HepG2 (cell line): ENCODE data around the gene UBTD2. TPM values are rescaled to one million over a fixed set of nuclear protein-coding genes. Genes with fewer than 3 reads are reported as not detected.

Experiments
- ATAC-seq: fragments of 200-7000 bp; cut with Tn5 transposase; 3 replicates; pipeline ENCODE4 v1.9.1; 2020; ENCODE audit warnings: mild to moderate bottlenecking, moderate library complexity
- BruUV-seq: library from RNA; stranded (reverse); fragments of 400-500 nt; replicated peaks from 2 replicates; lab custom pipeline; 2021; lab: Mats Ljungman, UMichigan
- CTCF ChIA-PET: fragments of 300-600 bp; formaldehyde crosslinking; extraction: SDS; loops from one replicate; lab custom pipeline; 2021; ENCODE audit warnings: low total read pairs, inconsistent platforms, low intra/inter-chr PET ratio; lab: Yijun Ruan, JAX
- POLR2A ChIA-PET: fragments of 350-600 bp; sonication (Branson Sonifier 250); formaldehyde crosslinking; loops from one replicate; lab custom pipeline; 2020; ENCODE audit warnings: antibody characterized with exemption, inconsistent platforms; lab: Yijun Ruan, JAX
- DNase-seq: peaks from one replicate; pipeline ENCODE4 v3.0.0-alpha.2; 2015; ENCODE audit warnings: low spot score
- FAIRE-seq: peaks from 3 replicates; lab custom pipeline; 2011; peaks lifted over from hg19 to GRCh38; lab: Jason Lieb, UNC
- H2AFZ ChIP-seq: one replicate; pipeline ENCODE4 v1.6.1; 2011; ENCODE audit warnings: low read length, inconsistent platforms
- H3K27ac ChIP-seq: fragments of 300-600 bp; 3 replicates; pipeline ENCODE4 v1.8.0; 2011; ENCODE audit warnings: mixed run types, mild to moderate bottlenecking, mixed read lengths, low read length, inconsistent platforms; ENCODE audit not compliant: insufficient read depth; ENCODE audit errors: extremely low read length
- H3K27me3 ChIP-seq, 2 experiments: fragments of 200-600 bp in 1 of 2; 2 replicates in 1 of 2; 3 replicates in 1 of 2; pipeline versions ENCODE4 v1.6.0 to v1.8.0; 2011; ENCODE audit warnings: low read length in 2 of 2, mild to moderate bottlenecking in 2 of 2, moderate library complexity in 2 of 2, inconsistent platforms in 1 of 2; ENCODE audit not compliant: insufficient read depth in 2 of 2, control insufficient read depth in 1 of 2
- H3K36me3 ChIP-seq, 2 experiments: fragments of 200-600 bp in 1 of 2; replicated peaks in 1 of 2; 2 replicates in 1 of 2; 3 replicates in 1 of 2; pipeline versions ENCODE4 v1.5.1 to v1.8.0; 2011; ENCODE audit warnings: low read length in 2 of 2, inconsistent platforms in 1 of 2; ENCODE audit not compliant: insufficient read depth in 2 of 2, control insufficient read depth in 1 of 2
- H3K4me1 ChIP-seq: 2 replicates; pipeline ENCODE4 v1.5.1; 2012; ENCODE audit warnings: low read length, inconsistent platforms; ENCODE audit not compliant: insufficient read depth
- H3K4me2 ChIP-seq: 2 replicates; pipeline ENCODE4 v1.6.0; 2011; ENCODE audit warnings: low read depth, low read length, inconsistent platforms
- H3K4me3 ChIP-seq, 3 experiments: fragments of 200-600 bp in 1 of 3; sonication (generic), shearing (Covaris generic) in 1 of 3; replicated peaks in 1 of 3; 2 replicates each; pipeline ENCODE4 v1.5.1; 2011 to 2016; ENCODE audit warnings: low read length in 3 of 3, inconsistent platforms in 2 of 3, low read depth in 2 of 3, mild to moderate bottlenecking in 2 of 3, control low read depth in 1 of 3, mixed read lengths in 1 of 3; ENCODE audit not compliant: insufficient read depth in 1 of 3
- H3K79me2 ChIP-seq: one replicate; pipeline ENCODE4 v1.6.1; 2011; ENCODE audit warnings: low read length, inconsistent platforms; ENCODE audit not compliant: insufficient read depth
- H3K9ac ChIP-seq: 2 replicates; pipeline ENCODE4 v1.6.0; 2011; ENCODE audit warnings: mild to moderate bottlenecking, low read depth, low read length, inconsistent platforms; ENCODE audit not compliant: insufficient read depth
- H3K9me3 ChIP-seq: 2 replicates; pipeline ENCODE4 v1.5.1; 2012; ENCODE audit warnings: mild to moderate bottlenecking, low read length
- H4K20me1 ChIP-seq: 2 replicates; pipeline ENCODE4 v1.6.0; 2011; ENCODE audit warnings: inconsistent platforms, mild to moderate bottlenecking, low read length, moderate library complexity; ENCODE audit not compliant: insufficient read depth
- AHDC1 ChIP-seq: sonication (generic); formaldehyde crosslinking; IDR thresholded peaks from 2 replicates; pipeline ENCODE4 v1.5.1; 2020; ENCODE audit warnings: mild to moderate bottlenecking, missing genetic modification reagents, borderline replicate concordance
- CBX1 ChIP-seq: IDR thresholded peaks from one replicate; pipeline ENCODE4 v1.6.1; 2016; ENCODE audit warnings: antibody characterized with exemption, low read depth
- HHEX ChIP-seq: IDR thresholded peaks from 2 replicates; pipeline ENCODE4 v1.6.1; 2016; ENCODE audit warnings: control low read depth
- NFATC3 ChIP-seq: sonication (generic); formaldehyde crosslinking; IDR thresholded peaks from 2 replicates; pipeline ENCODE4 v1.5.1; 2020; ENCODE audit warnings: mild to moderate bottlenecking, missing genetic modification reagents
- PAXIP1 ChIP-seq: sonication (generic); formaldehyde crosslinking; conservative IDR thresholded peaks from 2 replicates; pipeline ENCODE4 v1.4.0; 2020; ENCODE audit warnings: mild to moderate bottlenecking, missing genetic modification reagents, moderate library complexity
- SRSF9 ChIP-seq: fragments of 200-400 bp; formaldehyde crosslinking; IDR thresholded peaks from 2 replicates; pipeline ENCODE4 v1.6.1; 2018; ENCODE audit warnings: borderline replicate concordance, mild to moderate bottlenecking, low read depth, low read length; ENCODE audit not compliant: insufficient read depth, poor library complexity, severe bottlenecking
- ZMAT5 ChIP-seq: sonication (generic); formaldehyde crosslinking; IDR thresholded peaks from 2 replicates; pipeline ENCODE4 v1.5.0; 2020; ENCODE audit warnings: mild to moderate bottlenecking, low read depth, missing genetic modification reagents, borderline replicate concordance
- ZNF260 ChIP-seq: sonication (generic); formaldehyde crosslinking; IDR thresholded peaks from 2 replicates; pipeline ENCODE4 v1.4.0; 2020; ENCODE audit warnings: missing genetic modification reagents, low read depth, mild to moderate bottlenecking, borderline replicate concordance
- ZNF678 ChIP-seq: sonication (generic); formaldehyde crosslinking; IDR thresholded peaks from 2 replicates; pipeline ENCODE4 v1.4.0; 2020; ENCODE audit warnings: mild to moderate bottlenecking, missing genetic modification reagents
- ZNF782 ChIP-seq: sonication (generic); formaldehyde crosslinking; IDR thresholded peaks from 2 replicates; pipeline ENCODE4 v1.4.0; 2020; ENCODE audit warnings: missing genetic modification reagents, mild to moderate bottlenecking, borderline replicate concordance
- WGBS: methylation state at CpG from one replicate; pipeline ENCODE4 v1.1.6; 2017; ENCODE audit warnings: low lambda C conversion rate; 5-methylcytosine and 5-hydroxymethylcytosine counted together
- in situ Hi-C: cut with HindIII; loops from 2 replicates; pipeline ENCODE4 v1.10.0; 2017; ENCODE audit warnings: low pct_unique_long_range_greater_than_20kb; ENCODE audit not compliant: extremely low pct_ligation_motif_present
- intact Hi-C: fragments of 100-400 bp; cut with micrococcal nuclease; formaldehyde crosslinking; loops from one replicate; pipeline ENCODE4 v1.10.0; 2022; ENCODE audit not compliant: unreplicated experiment
- polyA plus RNA-seq, 8 experiments: library from polyadenylated mRNA; depleted of rRNA in 3 of 8; stranded (reverse) in 7 of 8; unstranded in 1 of 8; fragments of >200 nt; fragmentation: Illumina TruSeq in 4 of 8; extraction: Trizol in 4 of 8; gene quantifications; 2 replicates each; pipeline versions ENCODE4 v1.2.1 to v1.2.3, GENCODE V29; 2011 to 2016; ENCODE audit warnings: low read depth in 4 of 8, missing spikeins in 1 of 8, mixed read lengths in 1 of 8; ENCODE audit not compliant: insufficient read depth in 1 of 8
- total RNA-seq, 5 experiments: library from RNA; depleted of rRNA; stranded (reverse); fragments of >200 nt; fragmentation: Illumina TruSeq; extraction: Trizol; gene quantifications; 2 replicates each; pipeline ENCODE4 v1.2.3, GENCODE V29; 2016; ENCODE audit warnings: low read depth in 1 of 5

UBTD2 gene
- total and polyA plus RNA-seq, 2 of the 13 experiments (the other 11 are each of a cell fraction or from before 2014, with no cell fraction given), result 15.2 to 24.1 TPM

- Histone ChIP-seq H3K27me3 (no peaks in the 10 kb centered on the region), H3K27ac (peak overlapping the region; percentile 65), H3K9me3 (no peaks in the 10 kb centered on the region), H3K4me3 (peak overlapping the region in 1 of 3 experiments; percentile 42; a peak in 1 of 6 replicates), H3K4me2 (peak overlapping the region; percentile 66), H3K4me1 (peaks cover 63% of the 10 kb centered on the region), H3K79me2 (peaks cover 28% of the 10 kb centered on the region), H3K36me3 (peaks cover 2 to 27% of the 10 kb centered on the region in 2 experiments), H2AFZ (no peak overlapping the region), H3K9ac (peak overlapping the region; percentile 51), H4K20me1 (no peaks in the 10 kb centered on the region)
- in situ Hi-C loops (no loop called here), intact Hi-C loops (loop anchor here (5.0 kb wide), 1 partner anchor 47 kb away; the partner anchor contains the start of gene UBTD2)
- ChIA-PET POLR2A (interaction anchor here (1.0 to 1.8 kb wide), 2 partner anchors 41 to 48 kb away, joined by 4 to 8 read pairs; partner anchors contain the start of gene UBTD2), CTCF (no interaction called here)
- peak; percentile 73 for DNase-seq
- 18% methylated on average over 4 of the region's 4 CpGs for WGBS
- BruUV-seq, result no TSS peak
- ATAC-seq, result peak; percentile 78
- peak; percentile 84 for FAIRE-seq
- TF ChIP-seq NFATC3 (CRISPR knock-in tag), result no peak
- TF ChIP-seq ZNF678 (CRISPR knock-in tag), result no peak
- TF ChIP-seq AHDC1 (CRISPR knock-in tag), result peak; percentile 66; the same call in 1 of the 2 replicates
- TF ChIP-seq ZNF782 (CRISPR knock-in tag), result no peak
- no peak for TF ChIP-seq SRSF9
- TF ChIP-seq PAXIP1 (CRISPR knock-in tag), result peak; percentile 84
- TF ChIP-seq ZMAT5, result no peak
- no peak for TF ChIP-seq HHEX
- no peak for TF ChIP-seq ZNF260 (CRISPR knock-in tag)
- no peak for TF ChIP-seq CBX1
Observed at GRCh38 chr5:172235132-172235780, 48.3 kb downstream of the UBTD2 start.
